ENCODE results near the gene PHLDB3. TPM values are rescaled to one million over a fixed set of nuclear protein-coding genes. Genes with fewer than 3 reads are reported as not detected.
A peak's percentile ranks its signal among the peaks of the same experiment; 100 is the strongest.

Gene PHLDB3
- total and polyA plus RNA-seq, 5 donors: 6.3 to 11.4 (median 7.2) TPM

- Histone ChIP-seq H3K9me3 (ENCODE audit: control insufficient read depth, low read length) (no peaks in the 10 kb centered on the region), H3K27ac (ENCODE audit: low read length) (no peak overlapping the region), H3K4me1 (ENCODE audit: control insufficient read depth, insufficient read depth, low read length) (no peaks in the 10 kb centered on the region), H3K27me3 (ENCODE audit: control insufficient read depth, insufficient read depth) (no peaks in the 10 kb centered on the region), H3K4me3 (ENCODE audit: low read length) (no peak overlapping the region)
- ATAC-seq (peak in 1 of 2 donors; percentile 69), DNase-seq (peak in 1 of 3 donors; percentile 54)
- WGBS: 53% methylated on average over 5 of the region's 5 CpGs
- intact Hi-C loops (cut with DNase I): no loop called here
These were observed 6.2 kb downstream of the PHLDB3 start for GRCh38 chr19:43498233-43498842.

- no peaks in the 10 kb centered on the region for H3K27me3 ChIP-seq (ENCODE audit: control insufficient read depth, insufficient read depth)
- H3K27ac ChIP-seq (ENCODE audit: low read length): no peak overlapping the region
- DNase-seq: no peak
- no peaks in the 10 kb centered on the region for H3K9me3 ChIP-seq (ENCODE audit: control insufficient read depth, low read length)
- no peaks in the 10 kb centered on the region for H3K4me1 ChIP-seq (ENCODE audit: control insufficient read depth, insufficient read depth, low read length)
- 92% methylated on average over 7 of the region's 7 CpGs for WGBS
- intact Hi-C loops (cut with DNase I): no loop called here
- H3K4me3 ChIP-seq (ENCODE audit: low read length): no peak overlapping the region
- ATAC-seq: no peak
These were observed 7.6 kb downstream of the PHLDB3 start for GRCh38 chr19:43496960-43497359.

GRCh38 chr19:43495082-43495481, 9.5 kb downstream of the PHLDB3 start:
- Histone ChIP-seq H3K4me1 (ENCODE audit: control insufficient read depth, insufficient read depth, low read length) (no peaks in the 10 kb centered on the region), H3K27me3 (ENCODE audit: control insufficient read depth, insufficient read depth) (no peaks in the 10 kb centered on the region), H3K9me3 (ENCODE audit: control insufficient read depth, low read length) (no peaks in the 10 kb centered on the region), H3K27ac (ENCODE audit: low read length) (no peak overlapping the region), H3K4me3 (ENCODE audit: low read length) (no peak overlapping the region)
- 82% methylated on average over 8 of the region's 8 CpGs for WGBS
- intact Hi-C loops (cut with DNase I): no loop called here
- ATAC-seq (peak in 1 of 2 donors; percentile 17), DNase-seq (no peak)

GRCh38 chr19:43490759-43491158, 13.8 kb downstream of the PHLDB3 start:
- ATAC-seq: no peak
- no peak overlapping the region for H3K27ac ChIP-seq (ENCODE audit: low read length)
- no peaks in the 10 kb centered on the region for H3K27me3 ChIP-seq (ENCODE audit: control insufficient read depth, insufficient read depth)
- 92% methylated on average over 5 of the region's 5 CpGs for WGBS
- no peak overlapping the region for H3K4me3 ChIP-seq (ENCODE audit: low read length)
- no peak for DNase-seq
- H3K4me1 ChIP-seq (ENCODE audit: control insufficient read depth, insufficient read depth, low read length): no peaks in the 10 kb centered on the region
- no peaks in the 10 kb centered on the region for H3K9me3 ChIP-seq (ENCODE audit: control insufficient read depth, low read length)
- intact Hi-C loops (cut with DNase I): no loop called here

- intact Hi-C loops (cut with DNase I): no loop called here
These were observed 14.5 kb downstream of the PHLDB3 start for GRCh38 chr19:43489979-43490599.

GRCh38 chr19:43489310-43489709, 15.2 kb downstream of the PHLDB3 start:
- peak in 1 of 3 donors; percentile 20 for DNase-seq
- intact Hi-C loops (cut with DNase I): no loop called here
- Histone ChIP-seq H3K9me3 (ENCODE audit: control insufficient read depth, low read length) (no peaks in the 10 kb centered on the region), H3K4me3 (ENCODE audit: low read length) (no peak overlapping the region), H3K27ac (ENCODE audit: low read length) (no peak overlapping the region), H3K27me3 (ENCODE audit: control insufficient read depth, insufficient read depth) (no peaks in the 10 kb centered on the region), H3K4me1 (ENCODE audit: control insufficient read depth, insufficient read depth, low read length) (no peaks in the 10 kb centered on the region)
- ATAC-seq: no peak
- WGBS: 48% methylated on average over 5 of the region's 5 CpGs

More at GRCh38 chr19:43489979-43490599, 14.5 kb downstream of the PHLDB3 start:
- Histone ChIP-seq H3K4me3 (ENCODE audit: low read length) (no peak overlapping the region), H3K4me1 (ENCODE audit: control insufficient read depth, insufficient read depth, low read length) (no peaks in the 10 kb centered on the region), H3K27ac (ENCODE audit: low read length) (no peak overlapping the region), H3K9me3 (ENCODE audit: control insufficient read depth, low read length) (no peaks in the 10 kb centered on the region), H3K27me3 (ENCODE audit: control insufficient read depth, insufficient read depth) (no peaks in the 10 kb centered on the region)
- DNase-seq (no peak), ATAC-seq (no peak)
- WGBS: 88% methylated on average over 7 of the region's 7 CpGs

- no peak overlapping the region for H3K27ac ChIP-seq (ENCODE audit: low read length)
- H3K9me3 ChIP-seq (ENCODE audit: control insufficient read depth, low read length): no peaks in the 10 kb centered on the region
- H3K27me3 ChIP-seq (ENCODE audit: control insufficient read depth, insufficient read depth): no peaks in the 10 kb centered on the region
- WGBS: 95% methylated on average over 8 of the region's 8 CpGs
- ATAC-seq: no peak
- DNase-seq: no peak
- intact Hi-C loops (cut with DNase I): no loop called here
- H3K4me1 ChIP-seq (ENCODE audit: control insufficient read depth, insufficient read depth, low read length): no peaks in the 10 kb centered on the region
- H3K4me3 ChIP-seq (ENCODE audit: low read length): no peak overlapping the region
These were observed 16.4 kb downstream of the PHLDB3 start for GRCh38 chr19:43488179-43488578.

GRCh38 chr19:43486412-43486811, 18.1 kb downstream of the PHLDB3 start:
- intact Hi-C loops (cut with DNase I): no loop called here
- Histone ChIP-seq H3K4me3 (ENCODE audit: low read length) (no peak overlapping the region), H3K27ac (ENCODE audit: low read length) (no peak overlapping the region), H3K9me3 (ENCODE audit: control insufficient read depth, low read length) (no peaks in the 10 kb centered on the region), H3K27me3 (ENCODE audit: control insufficient read depth, insufficient read depth) (no peaks in the 10 kb centered on the region), H3K4me1 (ENCODE audit: control insufficient read depth, insufficient read depth, low read length) (no peaks in the 10 kb centered on the region)
- ATAC-seq (no peak), DNase-seq (no peak)
- WGBS: 92% methylated on average over 7 of the region's 7 CpGs

- H3K9me3 ChIP-seq (ENCODE audit: control insufficient read depth, low read length): no peaks in the 10 kb centered on the region
- no peak overlapping the region for H3K27ac ChIP-seq (ENCODE audit: low read length)
- intact Hi-C loops (cut with DNase I): no loop called here
- H3K4me3 ChIP-seq (ENCODE audit: low read length): no peak overlapping the region
- H3K27me3 ChIP-seq (ENCODE audit: control insufficient read depth, insufficient read depth): no peaks in the 10 kb centered on the region
- DNase-seq (no peak), ATAC-seq (no peak)
- no peaks in the 10 kb centered on the region for H3K4me1 ChIP-seq (ENCODE audit: control insufficient read depth, insufficient read depth, low read length)
- WGBS: 71% methylated on average over 6 of the region's 6 CpGs
These were observed 18.6 kb downstream of the PHLDB3 start for GRCh38 chr19:43485951-43486350.

GRCh38 chr19:43483281-43483680, 21.3 kb downstream of the PHLDB3 start:
- Histone ChIP-seq H3K4me3 (ENCODE audit: low read length) (no peak overlapping the region), H3K9me3 (ENCODE audit: control insufficient read depth, low read length) (no peaks in the 10 kb centered on the region), H3K4me1 (ENCODE audit: control insufficient read depth, insufficient read depth, low read length) (no peaks in the 10 kb centered on the region), H3K27me3 (ENCODE audit: control insufficient read depth, insufficient read depth) (no peaks in the 10 kb centered on the region), H3K27ac (ENCODE audit: low read length) (no peak overlapping the region)
- WGBS: 95% methylated on average over 6 of the region's 6 CpGs
- ATAC-seq (no peak), DNase-seq (no peak)
- intact Hi-C loops (cut with DNase I): no loop called here

- H3K9me3 ChIP-seq (ENCODE audit: control insufficient read depth, low read length): no peaks in the 10 kb centered on the region
- ATAC-seq (no peak), DNase-seq (no peak)
- intact Hi-C loops (cut with DNase I): no loop called here
- no peak overlapping the region for H3K27ac ChIP-seq (ENCODE audit: low read length)
- no peaks in the 10 kb centered on the region for H3K4me1 ChIP-seq (ENCODE audit: control insufficient read depth, insufficient read depth, low read length)
- H3K4me3 ChIP-seq (ENCODE audit: low read length): no peak overlapping the region
- no peaks in the 10 kb centered on the region for H3K27me3 ChIP-seq (ENCODE audit: control insufficient read depth, insufficient read depth)
- WGBS: 81% methylated on average over 4 of the region's 4 CpGs
These were observed 22.4 kb downstream of the PHLDB3 start for GRCh38 chr19:43482193-43482592.
